ENCODE data around the gene GALNT18. TPM values are rescaled to one million over a fixed set of nuclear protein-coding genes. Genes with fewer than 3 reads are reported as not detected.

GALNT18 gene
- total RNA-seq, result 1 to 10 TPM; 2.4 to 2.7 TPM

DNA sequence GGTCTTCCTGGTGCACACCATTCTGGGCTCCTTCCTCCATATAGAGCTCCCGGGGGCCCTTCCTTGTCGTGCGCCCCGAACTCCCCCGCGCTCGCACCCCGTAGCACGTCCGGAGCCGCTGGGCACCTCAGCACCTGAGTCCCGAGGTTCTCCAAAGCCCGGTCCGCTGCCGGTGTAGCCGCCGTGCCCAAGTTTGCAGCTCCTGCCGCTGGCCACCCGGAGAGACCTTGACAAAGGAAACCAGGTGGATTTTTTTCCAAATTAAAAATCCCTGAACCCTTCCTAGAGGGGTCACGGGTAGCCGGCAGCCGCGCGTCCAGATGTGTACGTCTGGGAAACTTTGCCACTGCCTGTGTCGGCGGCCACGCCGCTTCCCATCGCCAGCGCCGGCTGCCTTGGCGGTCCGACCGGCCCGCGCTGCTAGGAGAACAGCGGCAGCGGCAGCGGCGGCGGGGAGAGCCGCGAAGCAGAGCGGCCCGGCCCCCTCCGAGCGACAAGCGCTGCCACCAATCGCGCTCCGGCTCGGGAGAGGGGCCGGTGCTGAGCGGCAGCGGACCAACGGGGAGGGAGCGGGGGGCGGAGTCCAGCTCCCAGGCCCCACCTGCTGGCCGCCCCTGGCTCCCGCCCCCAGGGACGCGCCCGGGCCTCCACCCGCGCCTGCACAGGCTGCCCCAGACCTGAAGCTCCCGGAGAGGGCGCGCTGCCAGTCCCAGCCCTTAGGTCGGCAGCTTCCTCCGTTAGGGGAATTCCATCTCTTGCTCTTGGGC, at the start of gene GALNT18:
Gene GALNT18, minus strand, starts transcription at position 433 of the 767 bp plus-strand sequence.
- intact Hi-C loops (cut with micrococcal nuclease), result loop anchor here (5.0 to 10.0 kb wide), 3 partner anchors 166 to 447 kb away; partner anchors contain the start of gene USP47
- no peak within 1 kb of the TSS for H3K27ac Mint-ChIP-seq
- ChIA-PET CTCF (interaction anchor here (0.8 to 1.2 kb wide), 2 partner anchors 8 to 166 kb away, joined by 3 read pairs; no protein-coding TSS in a partner anchor), POLR2A (no interaction called here)
- peaks cover 3% of the 10 kb centered on the region for H3K4me1 Mint-ChIP-seq (ENCODE audit: low read depth)
- no peaks in the 10 kb centered on the region for H3K36me3 Mint-ChIP-seq
- peaks cover 54% of the 10 kb centered on the region for H3K27me3 Mint-ChIP-seq
- H3K9me3 Mint-ChIP-seq, result no peaks in the 10 kb centered on the region
- DNase-seq, result peak; percentile 88
- peak within 1 kb of the TSS; percentile 67 for H3K4me3 Mint-ChIP-seq

DNA sequence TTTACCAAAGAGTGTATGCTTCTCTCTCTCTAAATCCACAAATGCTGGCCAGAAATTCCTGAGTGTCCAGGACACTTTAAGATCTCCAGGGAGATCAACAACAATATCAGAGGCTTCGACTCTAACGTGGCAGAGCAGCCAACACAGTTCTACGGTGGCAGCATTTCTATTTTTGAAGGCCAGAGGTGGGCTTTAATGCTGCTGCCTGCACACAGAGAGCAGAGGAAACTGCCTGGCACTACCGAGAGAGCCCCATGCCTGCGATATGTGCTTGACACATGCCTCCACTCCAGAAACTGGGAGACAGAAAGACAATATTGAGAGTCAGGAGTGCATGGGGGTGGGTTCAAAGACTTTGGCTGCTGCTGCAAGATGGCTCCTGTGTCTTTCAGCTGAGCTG, 48.8 kb upstream of the GALNT18 start:
- Mint-ChIP-seq H3K4me3 (no peak overlapping the region), H3K9me3 (peaks cover 2% of the 10 kb centered on the region), H3K4me1 (ENCODE audit: low read depth) (no peaks in the 10 kb centered on the region), H3K27ac (no peak overlapping the region), H3K27me3 (peaks cover 15% of the 10 kb centered on the region), H3K36me3 (no peaks in the 10 kb centered on the region)
- POLR2A ChIA-PET, result no interaction called here
- no peak for DNase-seq
- intact Hi-C loops (cut with micrococcal nuclease), result no loop called here
- CTCF ChIA-PET, result no interaction called here

GRCh38 chr11:11669233-11669846, 47.5 kb upstream of the GALNT18 start:
- no peak overlapping the region for H3K27ac Mint-ChIP-seq

GRCh38 chr11:11668781-11669180, 47.0 kb upstream of the GALNT18 start:
- Mint-ChIP-seq H3K36me3 (no peaks in the 10 kb centered on the region), H3K27ac (no peak overlapping the region), H3K4me1 (ENCODE audit: low read depth) (no peaks in the 10 kb centered on the region), H3K27me3 (peaks cover 18% of the 10 kb centered on the region), H3K4me3 (no peak overlapping the region), H3K9me3 (peaks cover 2% of the 10 kb centered on the region)
- DNase-seq, result no peak
- intact Hi-C loops (cut with micrococcal nuclease), result no loop called here
- CTCF ChIA-PET, result interaction anchor here (0.5 kb wide), 1 partner anchor 1265 kb away, joined by 4 read pairs; no protein-coding TSS in a partner anchor
- POLR2A ChIA-PET, result no interaction called here

More at GRCh38 chr11:11669233-11669846, 47.5 kb upstream of the GALNT18 start:
- DNase-seq, result no peak
- ChIA-PET CTCF (interaction anchor here (0.5 kb wide), 1 partner anchor 1265 kb away, joined by 4 read pairs; no protein-coding TSS in a partner anchor), POLR2A (no interaction called here)
- intact Hi-C loops (cut with micrococcal nuclease), result no loop called here
- H3K36me3 Mint-ChIP-seq, result no peaks in the 10 kb centered on the region
- peaks cover 2% of the 10 kb centered on the region for H3K9me3 Mint-ChIP-seq
- peaks cover 18% of the 10 kb centered on the region for H3K27me3 Mint-ChIP-seq
- H3K4me3 Mint-ChIP-seq, result no peak overlapping the region
- H3K4me1 Mint-ChIP-seq (ENCODE audit: low read depth), result no peaks in the 10 kb centered on the region

- no peak overlapping the region for H3K4me3 Mint-ChIP-seq
- DNase-seq, result no peak
- H3K27me3 Mint-ChIP-seq, result peaks cover 18% of the 10 kb centered on the region
- CTCF ChIA-PET, result no interaction called here
- POLR2A ChIA-PET, result no interaction called here
- no peak overlapping the region for H3K27ac Mint-ChIP-seq
- no peaks in the 10 kb centered on the region for H3K4me1 Mint-ChIP-seq (ENCODE audit: low read depth)
- intact Hi-C loops (cut with micrococcal nuclease), result no loop called here
- H3K36me3 Mint-ChIP-seq, result no peaks in the 10 kb centered on the region
- H3K9me3 Mint-ChIP-seq, result peaks cover 2% of the 10 kb centered on the region
Observed at GRCh38 chr11:11668274-11668673, 46.5 kb upstream of the GALNT18 start.

- intact Hi-C loops (cut with micrococcal nuclease), result no loop called here
- no peak for DNase-seq
- POLR2A ChIA-PET, result no interaction called here
- peaks cover 20% of the 10 kb centered on the region for H3K27me3 Mint-ChIP-seq
- H3K9me3 Mint-ChIP-seq, result peaks cover 2% of the 10 kb centered on the region
- no peaks in the 10 kb centered on the region for H3K36me3 Mint-ChIP-seq
- H3K4me1 Mint-ChIP-seq (ENCODE audit: low read depth), result no peaks in the 10 kb centered on the region
- H3K27ac Mint-ChIP-seq, result no peak overlapping the region
- CTCF ChIA-PET, result no interaction called here
- H3K4me3 Mint-ChIP-seq, result no peak overlapping the region
Observed at GRCh38 chr11:11667056-11667455, 45.3 kb upstream of the GALNT18 start.

- ChIA-PET CTCF (no interaction called here), POLR2A (no interaction called here)
- Mint-ChIP-seq H3K9me3 (peaks cover 2% of the 10 kb centered on the region), H3K27me3 (peaks cover 22% of the 10 kb centered on the region), H3K4me3 (no peak overlapping the region), H3K36me3 (no peaks in the 10 kb centered on the region), H3K27ac (no peak overlapping the region), H3K4me1 (ENCODE audit: low read depth) (no peaks in the 10 kb centered on the region)
- intact Hi-C loops (cut with micrococcal nuclease), result no loop called here
- DNase-seq, result no peak
Observed at GRCh38 chr11:11665407-11665806, 43.6 kb upstream of the GALNT18 start.

DNA sequence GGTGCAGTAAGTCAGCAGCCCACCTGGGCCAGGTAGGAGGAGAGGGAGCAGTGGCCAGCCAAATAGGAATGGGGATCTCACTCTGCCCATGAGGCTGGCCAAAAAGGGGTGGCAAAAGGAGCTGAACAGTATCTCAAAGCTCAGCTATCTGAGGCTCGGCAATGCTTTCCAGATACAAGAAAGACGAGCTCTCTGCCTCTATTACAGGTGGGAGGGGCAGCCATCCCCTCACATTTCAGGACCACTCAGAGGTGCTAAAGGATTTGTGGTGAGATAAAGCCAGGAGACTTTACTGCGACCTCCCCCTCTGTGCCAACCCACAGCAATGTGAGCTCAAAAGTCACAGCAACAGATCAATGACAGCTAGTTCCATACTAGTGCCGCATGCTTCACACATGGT, 42.1 kb upstream of the GALNT18 start:
- Mint-ChIP-seq H3K27me3 (peaks cover 21% of the 10 kb centered on the region), H3K36me3 (no peaks in the 10 kb centered on the region), H3K9me3 (peaks cover 2% of the 10 kb centered on the region), H3K4me3 (no peak overlapping the region), H3K4me1 (ENCODE audit: low read depth) (no peaks in the 10 kb centered on the region), H3K27ac (no peak overlapping the region)
- DNase-seq, result no peak
- ChIA-PET POLR2A (no interaction called here), CTCF (interaction anchor here (0.6 to 0.7 kb wide), 2 partner anchors 11 to 269 kb away, joined by 3 read pairs; no protein-coding TSS in a partner anchor)
- intact Hi-C loops (cut with micrococcal nuclease), result no loop called here

DNA sequence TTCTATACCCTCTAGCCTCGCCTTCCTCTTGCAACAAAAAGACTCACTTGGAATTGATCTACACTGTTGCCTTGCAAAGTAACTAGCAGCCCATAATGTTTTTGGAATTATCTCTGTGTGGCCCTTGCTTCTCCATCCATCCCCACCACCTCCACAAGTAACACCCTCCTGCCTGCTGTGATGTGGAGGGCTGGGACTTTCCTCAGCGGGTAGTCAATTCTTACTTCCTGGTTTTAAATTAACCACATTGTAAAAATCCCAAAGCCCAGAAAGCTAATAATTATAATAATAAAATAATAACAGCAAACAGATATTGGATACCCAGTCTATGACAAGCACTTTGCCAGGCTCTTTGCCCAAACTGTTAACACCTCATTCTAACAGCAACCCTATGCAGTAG, 40.8 kb upstream of the GALNT18 start:
- DNase-seq, result no peak
- Mint-ChIP-seq H3K4me1 (ENCODE audit: low read depth) (no peaks in the 10 kb centered on the region), H3K27me3 (peaks cover 15% of the 10 kb centered on the region), H3K9me3 (peaks cover 2% of the 10 kb centered on the region), H3K4me3 (no peak overlapping the region), H3K36me3 (no peaks in the 10 kb centered on the region), H3K27ac (no peak overlapping the region)
- intact Hi-C loops (cut with micrococcal nuclease), result no loop called here
- ChIA-PET CTCF (interaction anchor here (1.6 kb wide), 1 partner anchor 624 kb away, joined by 4 read pairs; no protein-coding TSS in a partner anchor), POLR2A (no interaction called here)

DNA sequence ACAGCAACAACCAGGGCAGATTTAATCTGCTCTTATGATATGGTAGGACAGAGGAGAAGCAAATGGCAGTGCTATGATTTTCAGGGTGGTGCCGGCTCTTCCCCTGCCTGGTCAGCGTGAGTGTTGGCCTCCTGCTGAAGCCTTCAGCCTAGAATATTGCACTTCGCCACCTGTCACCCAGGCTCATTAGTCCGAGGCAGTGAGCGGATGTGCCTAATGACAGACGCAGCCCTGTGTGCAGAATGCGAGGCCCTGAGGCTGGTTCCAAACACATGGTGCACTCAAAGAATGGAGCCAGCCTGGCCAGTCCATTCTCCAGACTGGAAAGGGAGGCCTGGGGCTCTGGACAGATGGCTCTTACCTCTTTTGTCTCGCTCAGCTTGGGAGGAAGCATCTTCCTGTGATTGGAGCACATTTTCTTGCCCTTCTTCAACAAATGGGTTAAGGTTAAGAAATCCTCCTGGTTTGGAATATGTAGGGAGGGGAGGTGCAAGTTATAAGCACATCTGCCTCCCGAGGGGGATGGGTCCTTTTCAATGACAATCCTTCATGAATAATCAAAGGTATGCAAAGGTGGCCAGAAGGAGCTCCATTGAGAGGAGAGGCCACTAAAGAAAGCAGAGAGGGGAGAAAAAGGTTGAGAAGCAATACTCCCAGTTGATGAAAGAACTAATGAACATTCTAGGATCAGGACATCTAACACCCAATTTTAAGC, 39.7 kb upstream of the GALNT18 start:
- H3K27me3 Mint-ChIP-seq, result peaks cover 8% of the 10 kb centered on the region
- DNase-seq, result no peak
- no peaks in the 10 kb centered on the region for H3K4me1 Mint-ChIP-seq (ENCODE audit: low read depth)
- no peak overlapping the region for H3K4me3 Mint-ChIP-seq
- no peak overlapping the region for H3K27ac Mint-ChIP-seq
- intact Hi-C loops (cut with micrococcal nuclease), result no loop called here
- ChIA-PET CTCF (interaction anchor here (1.6 kb wide), 1 partner anchor 623 kb away, joined by 4 read pairs; no protein-coding TSS in a partner anchor), POLR2A (no interaction called here)
- no peaks in the 10 kb centered on the region for H3K9me3 Mint-ChIP-seq
- H3K36me3 Mint-ChIP-seq, result no peaks in the 10 kb centered on the region

DNA sequence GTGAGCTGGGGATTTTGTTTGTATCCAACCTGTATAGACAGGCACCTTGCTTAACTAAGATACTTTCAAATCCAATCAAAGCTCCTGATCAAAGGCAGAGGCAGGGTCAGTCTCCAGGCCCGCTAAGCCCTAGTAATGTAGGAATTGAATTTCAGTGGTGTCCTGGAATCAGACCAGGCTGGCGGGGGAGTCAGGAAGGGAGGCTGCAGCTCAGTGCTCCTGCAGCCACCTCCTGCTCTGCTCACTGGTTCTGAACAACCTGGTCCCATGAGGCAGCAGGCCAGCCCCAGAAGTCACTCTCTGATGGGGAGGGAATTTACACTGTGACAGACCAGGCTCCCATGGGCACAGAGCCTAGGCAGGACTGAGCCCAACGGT, 38.5 kb upstream of the GALNT18 start:
- H3K4me3 Mint-ChIP-seq, result no peak overlapping the region
- POLR2A ChIA-PET, result no interaction called here
- H3K27ac Mint-ChIP-seq, result no peak overlapping the region
- no peak for DNase-seq
- H3K9me3 Mint-ChIP-seq, result no peaks in the 10 kb centered on the region
- CTCF ChIA-PET, result interaction anchor here (1.0 kb wide), 1 partner anchor 9 kb away, joined by 3 read pairs; no protein-coding TSS in a partner anchor
- no peaks in the 10 kb centered on the region for H3K36me3 Mint-ChIP-seq
- no peaks in the 10 kb centered on the region for H3K4me1 Mint-ChIP-seq (ENCODE audit: low read depth)
- intact Hi-C loops (cut with micrococcal nuclease), result no loop called here
- peaks cover 9% of the 10 kb centered on the region for H3K27me3 Mint-ChIP-seq
